Thoracic aorta (tissue), 2 donors: Measurements from ENCODE around the gene LITAFD. TPM values are rescaled to one million over a fixed set of nuclear protein-coding genes. Genes with fewer than 3 reads are reported as not detected.

Source experiments
- ATAC-seq: fragments of 150-250 bp; one replicate; pipeline ENCODE4 v1.8.0; 2017; ENCODE audit warnings: low read depth; ENCODE audit not compliant: insufficient number of reproducible peaks, low FRiP score
- DNase-seq: peaks from one replicate; pipeline ENCODE4 v3.0.0-alpha.2; 2020; ENCODE audit warnings: low spot score
- H3K27ac ChIP-seq, 2 donors: fragments of 200-600 bp; sonication (generic); 1 replicate in 1 of 2; 2 replicates in 1 of 2; pipeline ENCODE4 v1.5.1; 2016; ENCODE audit warnings: mild to moderate bottlenecking in 2 of 2, moderate library complexity in 2 of 2
- H3K27me3 ChIP-seq: fragments of 200-600 bp; sonication (generic); replicated peaks from 2 replicates; pipeline ENCODE4 v1.6.0; 2016; ENCODE audit warnings: mild to moderate bottlenecking; ENCODE audit not compliant: insufficient read depth
- H3K36me3 ChIP-seq: fragments of 200-600 bp; sonication (generic); one replicate; pipeline ENCODE4 v1.5.1; 2016
- H3K4me1 ChIP-seq, 2 donors: fragments of 200-600 bp; sonication (generic); 1 replicate in 1 of 2; 2 replicates in 1 of 2; pipeline versions ENCODE4 v1.5.1 to v1.6.0; 2016; ENCODE audit warnings: low read depth in 2 of 2, mild to moderate bottlenecking in 1 of 2; ENCODE audit not compliant: control insufficient read depth in 1 of 2
- H3K4me3 ChIP-seq: fragments of 200-600 bp; sonication (generic); 2 replicates; pipeline ENCODE4 v1.5.1; 2016; ENCODE audit warnings: mild to moderate bottlenecking
- H3K9me3 ChIP-seq: fragments of 200-600 bp; sonication (generic); 2 replicates; pipeline ENCODE4 v1.5.1; 2016
- CTCF ChIP-seq: fragments of 200-600 bp; sonication (generic); IDR thresholded peaks from one replicate; pipeline ENCODE4 v1.5.1; 2019; ENCODE audit warnings: antibody characterized with exemption
- total RNA-seq, 2 donors: library from RNA; depleted of rRNA; stranded (reverse); fragments of >200 nt; gene quantifications; one replicate each; pipeline versions ENCODE4 v1.1.0 to v1.2.3, GENCODE V29; 2016

LITAFD gene
- total RNA-seq, 2 donors from 2014 or later = not detected

GRCh38 chr16:8894736-8895334, 12.7 kb downstream of the LITAFD start:
- H3K4me1 ChIP-seq = peaks cover 0 to 7% of the 10 kb centered on the region in 2 donors
- H3K27ac ChIP-seq = no peak overlapping the region
- TF ChIP-seq CTCF = no peak
- ATAC-seq (no peak), DNase-seq (no peak)
- no peaks in the 10 kb centered on the region for H3K27me3 ChIP-seq
- H3K36me3 ChIP-seq = peaks cover 77% of the 10 kb centered on the region
- H3K9me3 ChIP-seq = no peaks in the 10 kb centered on the region
- H3K4me3 ChIP-seq = no peak overlapping the region

- no peak for DNase-seq
- H3K27ac ChIP-seq = no peak overlapping the region
- no peaks in the 10 kb centered on the region for H3K4me1 ChIP-seq
- ATAC-seq = no peak
- no peak overlapping the region for H3K4me3 ChIP-seq
- H3K36me3 ChIP-seq = peaks cover 89% of the 10 kb centered on the region
- H3K9me3 ChIP-seq = no peaks in the 10 kb centered on the region
- no peaks in the 10 kb centered on the region for H3K27me3 ChIP-seq
- no peak for TF ChIP-seq CTCF
These were observed 16.6 kb downstream of the LITAFD start for GRCh38 chr16:8898660-8899318.

- H3K4me1 ChIP-seq = no peaks in the 10 kb centered on the region
- TF ChIP-seq CTCF = no peak
- DNase-seq = no peak
- H3K36me3 ChIP-seq = peaks cover 85% of the 10 kb centered on the region
- H3K27ac ChIP-seq = no peak overlapping the region
- no peaks in the 10 kb centered on the region for H3K9me3 ChIP-seq
- no peaks in the 10 kb centered on the region for H3K27me3 ChIP-seq
- ATAC-seq = no peak
- no peak overlapping the region for H3K4me3 ChIP-seq
These were observed 17.7 kb downstream of the LITAFD start for GRCh38 chr16:8899709-8900317.

DNA sequence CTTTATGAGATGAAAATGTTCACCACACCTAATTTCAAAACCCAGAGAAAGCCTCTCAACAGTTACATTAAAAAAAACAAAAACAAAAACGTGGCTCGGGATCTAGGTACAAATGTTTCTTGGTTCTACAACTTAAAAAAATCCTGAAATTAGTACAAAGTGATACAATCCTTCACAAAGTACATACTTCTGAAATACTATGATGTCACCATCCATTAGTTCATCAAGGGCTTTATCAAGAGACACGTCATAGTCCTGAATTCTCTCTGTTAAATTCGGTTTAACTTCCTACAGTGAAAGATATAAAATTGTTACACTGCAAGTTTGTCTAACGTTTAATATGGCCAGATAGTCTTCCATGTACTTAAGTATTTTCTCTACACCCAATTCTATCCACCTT, 18.2 kb downstream of the LITAFD start:
- H3K4me3 ChIP-seq = no peak overlapping the region
- no peak for TF ChIP-seq CTCF
- ATAC-seq = no peak
- H3K9me3 ChIP-seq = no peaks in the 10 kb centered on the region
- no peaks in the 10 kb centered on the region for H3K4me1 ChIP-seq
- no peak overlapping the region for H3K27ac ChIP-seq
- no peak for DNase-seq
- no peaks in the 10 kb centered on the region for H3K27me3 ChIP-seq
- peaks cover 80% of the 10 kb centered on the region for H3K36me3 ChIP-seq

DNA sequence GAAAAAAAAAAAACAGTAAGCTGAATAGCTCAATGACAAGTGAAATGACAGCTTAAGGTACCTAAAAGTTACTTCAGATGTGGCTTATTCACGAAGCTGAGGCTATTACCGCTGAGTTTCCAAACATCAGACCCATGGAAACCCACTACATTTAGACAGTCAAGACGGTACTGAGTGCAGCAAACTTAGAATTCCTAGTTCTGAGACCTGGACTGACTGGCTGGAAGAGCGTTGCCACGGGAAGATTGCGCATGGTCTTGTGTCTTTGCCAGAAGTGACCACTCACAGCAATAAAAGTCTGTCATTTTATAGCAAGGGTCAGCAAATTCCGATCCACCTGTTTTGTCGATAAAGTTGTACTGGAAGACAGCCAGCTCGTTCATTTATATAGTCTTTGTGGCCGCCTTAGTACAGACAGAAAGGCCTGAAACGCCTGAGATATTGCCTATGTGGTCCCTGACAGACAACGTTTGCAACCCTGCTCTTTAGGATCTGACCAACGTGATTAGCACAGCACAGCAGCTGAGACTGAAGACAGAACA, 19.2 kb downstream of the LITAFD start:
- no peak overlapping the region for H3K27ac ChIP-seq
- no peak for DNase-seq
- H3K4me1 ChIP-seq = peaks cover under 1 to 1% of the 10 kb centered on the region in 2 donors
- H3K27me3 ChIP-seq = no peaks in the 10 kb centered on the region
- H3K9me3 ChIP-seq = no peaks in the 10 kb centered on the region
- TF ChIP-seq CTCF = no peak
- H3K36me3 ChIP-seq = peaks cover 79% of the 10 kb centered on the region
- H3K4me3 ChIP-seq = no peak overlapping the region
- ATAC-seq = no peak
